Measurements from ENCODE around the gene ARMH1.
A peak's percentile ranks its signal among the peaks of the same experiment; 100 is the strongest.

ARMH1 gene

GRCh38 chr1:44674113-44675000 is at the start of gene ARMH1, which contains the start of gene TMEM53:
Gene ARMH1, plus strand, starts transcription at chr1:44674714. Its CDS starts 14,984 bp downstream, at chr1:44689698.
Gene TMEM53, minus strand, starts transcription at chr1:44674481. Its CDS starts 90 bp downstream, at chr1:44674391.
- peak; percentile 99 for DNase-seq

- DNase-seq = no peak
Observed at GRCh38 chr1:44625348-44625747, 49.2 kb upstream of the ARMH1 start.

- no peak for DNase-seq
Observed at GRCh38 chr1:44628962-44629756, 45.4 kb upstream of the ARMH1 start.

GRCh38 chr1:44630116-44630515 is 44.4 kb upstream of the ARMH1 start:
- no peak for DNase-seq

GRCh38 chr1:44631333-44631646 is 43.2 kb upstream of the ARMH1 start:
- DNase-seq = no peak

GRCh38 chr1:44631647-44632539 is 42.6 kb upstream of the ARMH1 start:
- DNase-seq = peak; percentile 96

- DNase-seq = no peak
Observed at GRCh38 chr1:44632598-44632997, 41.9 kb upstream of the ARMH1 start.

GRCh38 chr1:44634606-44635189 is 39.8 kb upstream of the ARMH1 start:
- DNase-seq = no peak

GRCh38 chr1:44635439-44635838 is 39.1 kb upstream of the ARMH1 start:
- DNase-seq = no peak

- DNase-seq = no peak
Observed at GRCh38 chr1:44636083-44636687, 38.3 kb upstream of the ARMH1 start.

GRCh38 chr1:44636688-44637598 is 37.6 kb upstream of the ARMH1 start:
- DNase-seq = no peak

GRCh38 chr1:44637702-44638411 is 36.7 kb upstream of the ARMH1 start:
- DNase-seq = no peak

GRCh38 chr1:44640200-44640853 is 34.2 kb upstream of the ARMH1 start:
- DNase-seq = no peak

GRCh38 chr1:44641126-44642102 is 33.1 kb upstream of the ARMH1 start:
- DNase-seq = no peak

GRCh38 chr1:44642255-44642654 is 32.3 kb upstream of the ARMH1 start:
- DNase-seq = no peak

GRCh38 chr1:44642925-44643324 is 31.6 kb upstream of the ARMH1 start:
- no peak for DNase-seq

GRCh38 chr1:44643721-44644334 is 30.7 kb upstream of the ARMH1 start:
- DNase-seq = no peak

- DNase-seq = no peak
Observed at GRCh38 chr1:44644806-44645205, 29.7 kb upstream of the ARMH1 start.
